G401.6 (cell line): ENCODE data around the gene PC.

Source experiments
- FAIRE-seq: peaks from 2 replicates; lab custom pipeline; 2012; peaks lifted over from hg19 to GRCh38; lab: Jason Lieb, UNC

PC gene

GRCh38 chr11:66907751-66908630 lies 50.2 kb downstream of the PC start:
- no peak for FAIRE-seq

- no peak for FAIRE-seq
These were observed 52.0 kb downstream of the PC start for GRCh38 chr11:66906061-66906733.

- no peak for FAIRE-seq
These were observed 52.6 kb downstream of the PC start for GRCh38 chr11:66905631-66906030.

- no peak for FAIRE-seq
These were observed 53.1 kb downstream of the PC start for GRCh38 chr11:66904981-66905521.

- FAIRE-seq = no peak
These were observed 53.6 kb downstream of the PC start for GRCh38 chr11:66904561-66904960.

- no peak for FAIRE-seq
These were observed 54.1 kb downstream of the PC start for GRCh38 chr11:66904055-66904454.

- no peak for FAIRE-seq
These were observed 55.6 kb downstream of the PC start for GRCh38 chr11:66902486-66903177.

GRCh38 chr11:66901964-66902390 lies 56.2 kb downstream of the PC start:
- FAIRE-seq = no peak

- FAIRE-seq = no peak
These were observed 64.0 kb downstream of the PC start for GRCh38 chr11:66894141-66894540.

- no peak for FAIRE-seq
These were observed 65.3 kb downstream of the PC start for GRCh38 chr11:66892911-66893310.

- no peak for FAIRE-seq
These were observed 66.1 kb downstream of the PC start for GRCh38 chr11:66891851-66892660.

- FAIRE-seq = no peak
These were observed 68.2 kb downstream of the PC start for GRCh38 chr11:66889960-66890359.

- FAIRE-seq = no peak
These were observed 69.9 kb downstream of the PC start for GRCh38 chr11:66888282-66888681.

GRCh38 chr11:66887526-66887925 lies 70.7 kb downstream of the PC start:
- no peak for FAIRE-seq

- no peak for FAIRE-seq
These were observed 71.4 kb downstream of the PC start for GRCh38 chr11:66886671-66887221.

- FAIRE-seq = no peak
These were observed 72.2 kb downstream of the PC start for GRCh38 chr11:66885950-66886440.

- no peak for FAIRE-seq
These were observed 72.7 kb downstream of the PC start for GRCh38 chr11:66885469-66885868.

GRCh38 chr11:66884443-66884842 lies 73.7 kb downstream of the PC start:
- FAIRE-seq = no peak

- peak; percentile 56 for FAIRE-seq
These were observed 74.9 kb downstream of the PC start for GRCh38 chr11:66883016-66883965.

- no peak for FAIRE-seq
These were observed 75.6 kb downstream of the PC start for GRCh38 chr11:66882561-66883015.
